HL-60/S4 treated with retinoic acid at 250 ng/mL for 4 days and 3 days (cell line): ENCODE measurements around the gene CT47A7.
"Not testable (repeated sequence)": the region's sequence is repeated elsewhere in the genome, so short reads cannot be mapped to it uniquely, and the experiment has no call there.

ENCODE experiments used
- in situ Hi-C: fragments of 300-500 bp; cut with MboI; formaldehyde crosslinking; loops from 2 replicates; pipeline ENCODE4 v1.7.0; 2022; ENCODE audit warnings: low sequenced_read_pairs

The CT47A7 gene

GRCh38 chrX:120956500-120956899 is at the start of gene CT47A7:
CT47A7 (minus strand) TSS chrX:120956600; CDS start chrX:120956345, 255 bp downstream.
- in situ Hi-C loops, result not testable (repeated sequence)

GRCh38 chrX:121000589-121000988 is 44.2 kb upstream of the CT47A7 start:
- in situ Hi-C loops, result no loop called here

GRCh38 chrX:120999413-120999812 is 43.0 kb upstream of the CT47A7 start:
- in situ Hi-C loops, result no loop called here

- in situ Hi-C loops, result not testable (repeated sequence)
Measured at GRCh38 chrX:120985660-120986059, 29.3 kb upstream of the CT47A7 start, which contains the start of gene CT47A1. CT47A1 (minus strand) TSS chrX:120985760; CDS start chrX:120985529, 231 bp downstream.
